ENCODE measurements around the gene CREBRF.

DNA sequence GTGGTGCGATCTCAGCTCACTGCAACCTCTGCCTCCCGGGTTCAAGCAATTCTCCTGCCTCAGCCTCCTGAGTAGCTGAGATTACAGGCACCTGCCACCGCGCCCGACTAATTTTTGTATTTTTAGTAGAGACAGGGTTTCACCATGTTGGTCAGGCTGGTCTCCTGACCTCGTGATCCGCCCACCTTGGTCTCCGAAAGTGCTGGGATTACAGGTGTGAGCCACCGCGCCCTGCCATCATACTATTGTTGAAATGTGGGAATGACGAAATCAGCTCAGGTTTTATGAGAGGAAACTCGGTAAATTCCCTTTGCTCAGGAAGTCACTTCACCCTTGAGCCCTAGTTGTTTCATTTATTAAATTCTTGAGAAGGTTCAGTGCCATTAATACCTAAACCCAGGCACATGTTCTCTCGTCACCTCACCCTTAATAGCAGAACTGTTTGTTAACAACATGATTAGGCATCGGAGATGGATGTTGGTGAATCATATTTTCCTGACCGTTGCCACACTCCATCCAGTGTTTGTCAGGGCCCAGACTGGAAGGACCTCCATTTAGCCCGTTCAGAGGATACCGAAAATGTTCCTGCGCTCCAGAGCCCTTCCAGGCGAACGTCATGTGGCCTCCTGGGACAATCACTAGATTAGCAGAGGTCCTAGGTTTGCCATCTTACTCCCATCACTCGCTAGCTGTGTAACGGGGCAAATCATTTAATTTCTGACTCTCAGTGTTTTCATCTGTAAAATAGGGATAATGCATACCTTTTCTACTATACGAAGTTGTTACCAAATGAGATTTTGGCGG lies 20.0 kb upstream of the CREBRF start:
- TF ChIP-seq, protein P1, sequence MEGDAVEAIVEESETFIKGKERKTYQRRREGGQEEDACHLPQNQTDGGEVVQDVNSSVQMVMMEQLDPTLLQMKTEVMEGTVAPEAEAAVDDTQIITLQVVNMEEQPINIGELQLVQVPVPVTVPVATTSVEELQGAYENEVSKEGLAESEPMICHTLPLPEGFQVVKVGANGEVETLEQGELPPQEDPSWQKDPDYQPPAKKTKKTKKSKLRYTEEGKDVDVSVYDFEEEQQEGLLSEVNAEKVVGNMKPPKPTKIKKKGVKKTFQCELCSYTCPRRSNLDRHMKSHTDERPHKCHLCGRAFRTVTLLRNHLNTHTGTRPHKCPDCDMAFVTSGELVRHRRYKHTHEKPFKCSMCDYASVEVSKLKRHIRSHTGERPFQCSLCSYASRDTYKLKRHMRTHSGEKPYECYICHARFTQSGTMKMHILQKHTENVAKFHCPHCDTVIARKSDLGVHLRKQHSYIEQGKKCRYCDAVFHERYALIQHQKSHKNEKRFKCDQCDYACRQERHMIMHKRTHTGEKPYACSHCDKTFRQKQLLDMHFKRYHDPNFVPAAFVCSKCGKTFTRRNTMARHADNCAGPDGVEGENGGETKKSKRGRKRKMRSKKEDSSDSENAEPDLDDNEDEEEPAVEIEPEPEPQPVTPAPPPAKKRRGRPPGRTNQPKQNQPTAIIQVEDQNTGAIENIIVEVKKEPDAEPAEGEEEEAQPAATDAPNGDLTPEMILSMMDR (conservative IDR thresholded peaks at IDR 0.05; ENCODE audit: low read length) = no peak
- no peak for TF ChIP-seq EZH2phosphoT487 (IDR thresholded peaks at IDR 0.05; ENCODE audit: borderline replicate concordance, low read depth, low read length)
